Gastroesophageal sphincter (tissue), 3 donors: ENCODE results near the gene RCAN3.

Source experiments
- EP300 ChIP-seq: sonication (generic); formaldehyde crosslinking; IDR thresholded peaks from one replicate; pipeline ENCODE4 v1.6.1; 2017; ENCODE audit warnings: antibody characterized with exemption, mild to moderate bottlenecking
- POLR2A ChIP-seq, 2 donors: fragments of 450-650 bp; IDR thresholded peaks; one replicate each; pipeline ENCODE4 v1.6.1; 2017; ENCODE audit warnings: antibody characterized with exemption in 2 of 2, mild to moderate bottlenecking in 2 of 2, moderate library complexity in 1 of 2
- POLR2AphosphoS5 ChIP-seq: sonication (generic); formaldehyde crosslinking; IDR thresholded peaks from one replicate; pipeline ENCODE4 v1.6.1; 2017; ENCODE audit warnings: antibody characterized with exemption
- TF ChIP-seq, protein P1 (sequence below), 4 experiments: fragments of 200-600 bp in 2 of 4; fragments of 450-650 bp in 2 of 4; sonication (generic) in 1 of 4; IDR thresholded peaks; one replicate each; pipeline ENCODE4 v1.5.1; 2017 to 2019; ENCODE audit warnings: antibody characterized with exemption in 4 of 4, mild to moderate bottlenecking in 2 of 4, moderate library complexity in 2 of 4

DNA sequence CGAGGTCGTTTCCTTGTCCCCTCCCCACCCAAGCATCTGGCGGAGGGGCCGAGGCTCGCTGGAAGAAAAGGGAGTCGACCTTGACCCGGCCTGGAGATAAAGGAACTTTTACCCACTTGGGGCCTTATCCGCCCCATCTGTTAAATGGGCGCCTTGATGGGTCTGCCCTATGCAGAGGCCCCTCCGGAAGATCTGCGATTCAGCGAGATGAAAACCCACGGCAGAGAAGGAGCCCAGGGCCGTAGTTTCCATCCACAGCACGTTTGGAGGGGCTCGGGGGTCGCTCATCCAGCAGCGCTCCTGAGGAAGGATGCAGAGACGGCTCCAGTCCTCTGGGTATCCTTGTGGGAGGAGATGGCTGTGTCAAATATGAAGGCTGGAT, 53.8 kb downstream of the RCAN3 start:
- TF ChIP-seq POLR2A (IDR thresholded peaks at IDR 0.05), result no peak
- TF ChIP-seq, protein P1, sequence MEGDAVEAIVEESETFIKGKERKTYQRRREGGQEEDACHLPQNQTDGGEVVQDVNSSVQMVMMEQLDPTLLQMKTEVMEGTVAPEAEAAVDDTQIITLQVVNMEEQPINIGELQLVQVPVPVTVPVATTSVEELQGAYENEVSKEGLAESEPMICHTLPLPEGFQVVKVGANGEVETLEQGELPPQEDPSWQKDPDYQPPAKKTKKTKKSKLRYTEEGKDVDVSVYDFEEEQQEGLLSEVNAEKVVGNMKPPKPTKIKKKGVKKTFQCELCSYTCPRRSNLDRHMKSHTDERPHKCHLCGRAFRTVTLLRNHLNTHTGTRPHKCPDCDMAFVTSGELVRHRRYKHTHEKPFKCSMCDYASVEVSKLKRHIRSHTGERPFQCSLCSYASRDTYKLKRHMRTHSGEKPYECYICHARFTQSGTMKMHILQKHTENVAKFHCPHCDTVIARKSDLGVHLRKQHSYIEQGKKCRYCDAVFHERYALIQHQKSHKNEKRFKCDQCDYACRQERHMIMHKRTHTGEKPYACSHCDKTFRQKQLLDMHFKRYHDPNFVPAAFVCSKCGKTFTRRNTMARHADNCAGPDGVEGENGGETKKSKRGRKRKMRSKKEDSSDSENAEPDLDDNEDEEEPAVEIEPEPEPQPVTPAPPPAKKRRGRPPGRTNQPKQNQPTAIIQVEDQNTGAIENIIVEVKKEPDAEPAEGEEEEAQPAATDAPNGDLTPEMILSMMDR (IDR thresholded peaks at IDR 0.05), result no peak
- TF ChIP-seq EP300, result no peak
- TF ChIP-seq POLR2AphosphoS5, result no peak
